ENCODE data around the gene CLN6.

DNA sequence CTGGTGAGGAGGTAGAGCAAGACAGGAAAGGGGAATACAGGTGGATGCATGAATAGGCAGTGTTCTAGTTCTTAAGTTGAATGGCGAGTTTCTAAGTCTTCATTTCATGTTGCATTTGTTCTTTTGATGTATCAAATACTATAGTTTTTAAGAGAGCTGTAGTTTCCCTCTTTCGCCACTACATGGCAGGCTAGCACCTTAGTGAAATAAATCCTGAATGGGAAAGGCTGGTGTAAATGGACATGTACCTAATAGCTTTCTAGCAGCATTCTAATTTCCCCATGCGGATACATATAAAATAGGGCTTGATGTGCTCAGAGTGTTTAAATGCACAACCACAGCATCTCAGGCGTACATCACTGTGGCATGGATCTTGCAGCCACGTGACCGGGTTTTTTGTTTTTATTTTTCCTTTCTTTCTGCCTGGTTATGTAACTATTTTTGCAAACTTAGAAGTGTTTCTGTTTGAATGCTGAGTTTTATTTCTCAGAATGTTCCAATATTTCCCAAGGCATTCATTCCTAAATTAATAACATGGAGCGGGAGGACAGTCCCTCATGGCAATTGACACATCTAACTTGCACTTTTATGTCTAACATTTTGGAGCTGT lies 23.5 kb upstream of the CLN6 start:
- TF ChIP-seq, protein P1, sequence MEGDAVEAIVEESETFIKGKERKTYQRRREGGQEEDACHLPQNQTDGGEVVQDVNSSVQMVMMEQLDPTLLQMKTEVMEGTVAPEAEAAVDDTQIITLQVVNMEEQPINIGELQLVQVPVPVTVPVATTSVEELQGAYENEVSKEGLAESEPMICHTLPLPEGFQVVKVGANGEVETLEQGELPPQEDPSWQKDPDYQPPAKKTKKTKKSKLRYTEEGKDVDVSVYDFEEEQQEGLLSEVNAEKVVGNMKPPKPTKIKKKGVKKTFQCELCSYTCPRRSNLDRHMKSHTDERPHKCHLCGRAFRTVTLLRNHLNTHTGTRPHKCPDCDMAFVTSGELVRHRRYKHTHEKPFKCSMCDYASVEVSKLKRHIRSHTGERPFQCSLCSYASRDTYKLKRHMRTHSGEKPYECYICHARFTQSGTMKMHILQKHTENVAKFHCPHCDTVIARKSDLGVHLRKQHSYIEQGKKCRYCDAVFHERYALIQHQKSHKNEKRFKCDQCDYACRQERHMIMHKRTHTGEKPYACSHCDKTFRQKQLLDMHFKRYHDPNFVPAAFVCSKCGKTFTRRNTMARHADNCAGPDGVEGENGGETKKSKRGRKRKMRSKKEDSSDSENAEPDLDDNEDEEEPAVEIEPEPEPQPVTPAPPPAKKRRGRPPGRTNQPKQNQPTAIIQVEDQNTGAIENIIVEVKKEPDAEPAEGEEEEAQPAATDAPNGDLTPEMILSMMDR (IDR thresholded peaks at IDR 0.05) = peak; percentile 89 to 96 (median 92)
- no peak for TF ChIP-seq POLR2A (IDR thresholded peaks at IDR 0.05)

All from right lobe of liver (tissue), 4 donors.